Measurements from ENCODE around the gene CLN6.

Gene CLN6

DNA sequence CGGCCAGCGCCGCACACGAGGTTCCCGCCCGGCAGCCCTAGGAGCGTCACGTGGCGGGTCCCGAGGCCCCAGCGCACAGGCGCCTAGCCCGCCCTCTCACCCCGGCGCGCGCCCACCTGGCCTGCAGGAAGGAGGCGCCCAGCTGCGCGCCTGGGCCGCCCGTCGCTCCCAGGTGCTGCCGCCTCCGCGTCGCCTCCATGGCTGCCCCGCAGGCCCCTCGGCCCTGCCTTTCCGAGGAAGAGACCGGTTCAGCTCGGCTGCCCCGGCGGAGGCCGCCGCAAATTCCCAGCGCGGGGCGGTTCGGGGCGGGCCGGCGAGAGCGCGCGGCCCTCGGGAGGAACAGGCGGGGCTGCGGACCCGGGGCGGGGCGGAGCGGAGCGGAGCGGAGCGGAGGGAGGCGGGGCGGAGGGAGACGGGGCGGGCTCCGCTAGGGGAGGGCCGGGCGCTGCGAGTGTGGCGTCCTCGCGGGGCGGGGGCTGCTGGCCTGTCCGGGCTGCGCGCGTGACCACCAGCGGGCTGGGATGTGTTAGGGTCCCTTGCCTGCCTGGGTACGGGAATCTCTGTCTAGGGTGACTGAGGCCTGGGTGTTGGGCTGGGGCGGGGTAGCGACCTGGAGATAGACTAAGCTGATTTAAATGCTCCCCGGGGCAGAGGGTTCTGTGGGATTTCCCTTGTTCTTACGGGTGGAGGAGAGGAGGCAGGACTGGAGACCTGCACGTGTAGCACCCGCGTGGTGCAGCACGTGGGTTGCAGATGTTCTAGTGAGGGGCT lies at the start of gene CLN6:
CLN6 (minus strand) TSS at position 343 of the 771 bp plus-strand sequence; CDS start at position 199, 144 bp downstream.
- FAIRE-seq: no peak

DNA sequence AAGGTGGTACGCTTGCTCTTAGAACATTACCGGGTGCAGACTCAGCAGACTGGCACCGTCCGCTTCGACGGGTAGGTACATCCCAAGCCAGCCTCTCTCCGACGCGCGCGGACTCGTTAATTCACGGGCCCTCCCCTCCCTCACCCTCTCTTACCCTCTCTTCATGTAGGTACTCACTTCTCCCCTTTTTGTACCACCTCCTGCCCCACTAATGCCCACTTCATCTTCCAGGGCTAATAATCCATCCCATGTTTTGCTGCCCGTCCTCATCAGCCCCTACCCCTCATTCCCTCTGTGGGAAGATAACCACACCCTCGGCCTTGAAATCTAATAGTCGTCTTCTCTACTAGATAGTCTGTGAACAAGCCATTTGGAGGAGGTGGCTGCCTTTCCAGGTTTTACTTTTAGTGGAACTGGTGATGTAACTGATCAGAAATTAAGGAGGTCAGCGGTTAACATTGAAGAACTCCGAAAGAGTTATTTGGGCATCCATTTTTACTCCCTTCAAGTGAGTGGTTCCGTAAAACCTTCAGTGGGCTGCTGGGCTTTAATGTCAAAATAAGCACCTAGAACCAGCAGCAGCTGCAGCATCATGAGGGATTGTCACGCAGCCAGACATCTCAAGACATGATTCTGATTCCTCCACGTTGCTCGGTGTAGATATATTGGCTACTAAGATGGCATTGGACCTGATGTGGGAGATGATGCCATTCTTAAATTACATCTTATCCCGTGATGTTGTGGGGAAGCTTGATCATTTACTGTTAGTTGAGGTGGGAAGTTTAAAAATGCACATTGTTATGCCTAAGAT lies 49.3 kb upstream of the CLN6 start:
- no peak for FAIRE-seq

DNA sequence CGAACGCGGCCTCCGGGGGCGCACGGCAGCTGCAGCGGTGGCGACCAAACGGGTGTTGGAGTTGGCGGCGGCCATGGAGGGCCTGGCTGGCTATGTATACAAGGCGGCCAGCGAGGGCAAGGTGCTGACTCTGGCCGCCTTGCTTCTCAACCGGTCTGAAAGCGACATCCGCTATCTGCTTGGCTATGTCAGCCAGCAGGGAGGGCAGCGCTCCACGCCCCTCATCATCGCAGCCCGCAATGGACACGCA lies 48.7 kb upstream of the CLN6 start:
- no peak for FAIRE-seq

DNA sequence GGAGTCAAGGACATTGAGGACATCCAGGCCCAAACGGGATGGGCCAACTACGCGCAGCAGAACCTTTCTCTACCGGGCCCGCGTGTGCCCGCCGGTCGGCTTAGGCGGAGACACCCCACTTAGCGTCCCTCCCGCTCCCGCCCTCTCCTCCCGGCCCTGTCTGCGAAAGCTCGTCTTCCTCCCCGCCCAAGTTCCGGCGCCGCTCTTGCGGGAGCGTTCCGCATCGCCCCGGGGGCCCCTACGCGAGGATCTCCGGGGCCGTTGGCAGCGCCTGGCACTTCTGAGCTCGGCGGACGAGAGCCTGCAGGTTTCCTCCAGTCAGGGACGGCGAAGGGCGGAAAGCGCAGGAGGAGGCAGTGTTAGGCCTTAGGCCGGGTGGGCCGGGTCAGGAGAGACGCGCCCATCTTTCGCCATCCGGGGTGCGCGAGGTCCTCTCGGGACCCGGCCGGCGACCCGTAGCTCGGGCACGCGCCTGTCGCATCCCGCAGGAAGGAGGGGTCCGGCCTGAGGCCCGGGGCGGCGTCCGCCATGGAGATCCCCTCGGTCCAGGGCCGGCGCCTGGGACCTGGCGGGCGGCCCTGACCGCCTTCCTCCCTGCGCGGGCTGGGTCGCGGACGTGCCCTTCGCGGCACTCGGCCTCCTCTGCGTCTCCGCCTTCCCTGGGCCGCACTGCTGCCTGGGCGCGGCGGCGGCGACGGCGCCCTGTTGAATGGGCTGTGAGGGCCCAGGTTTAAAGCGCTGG lies 48.2 kb upstream of the CLN6 start, which contains the start of gene FEM1B:
FEM1B (plus strand) TSS at position 143 of the 742 bp plus-strand sequence. CDS start 673 bp downstream, outside the sequence.
- no peak for FAIRE-seq

DNA sequence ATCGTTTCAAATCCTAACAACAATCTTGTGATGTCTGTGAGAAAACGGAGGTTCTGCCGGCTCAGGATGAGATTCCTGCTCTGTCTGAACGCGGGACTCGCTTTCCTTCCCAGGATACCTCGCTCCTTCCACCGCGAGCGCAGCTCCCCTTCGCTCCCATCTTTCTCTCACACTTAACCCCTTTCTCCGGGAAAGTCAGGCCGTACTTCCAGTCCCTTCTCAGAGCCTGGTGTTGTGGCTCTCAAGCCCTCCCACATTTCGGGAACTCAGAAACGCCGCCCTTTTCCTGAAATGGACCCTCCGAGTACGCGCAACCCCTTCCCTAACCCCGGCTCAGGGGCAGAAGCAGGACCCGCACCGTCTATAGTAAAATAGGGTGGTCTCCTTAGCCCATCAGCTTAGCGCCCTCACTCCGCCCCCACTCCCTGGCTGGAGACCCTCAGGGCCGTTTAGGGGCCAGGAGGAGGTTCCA lies 47.6 kb upstream of the CLN6 start:
- FAIRE-seq: no peak

DNA sequence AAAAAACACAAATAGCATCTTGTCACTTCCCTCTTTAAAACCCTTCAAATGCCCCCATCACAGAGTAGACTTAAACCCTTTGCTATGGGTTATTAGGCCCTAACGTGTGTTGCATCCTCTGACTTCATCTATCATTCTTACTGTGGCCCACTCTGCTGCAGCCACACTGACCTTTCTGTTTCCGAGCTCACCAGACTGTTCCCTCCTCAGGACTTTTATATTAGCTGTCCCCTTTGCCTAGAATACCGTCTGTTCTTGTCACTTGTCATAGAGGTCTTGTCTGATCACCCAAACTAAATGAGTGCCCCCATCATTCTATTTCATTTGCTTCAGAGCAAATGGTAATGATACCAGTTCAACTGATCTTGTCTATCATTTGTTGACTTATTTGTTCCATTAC lies 47.1 kb upstream of the CLN6 start:
- no peak for FAIRE-seq

DNA sequence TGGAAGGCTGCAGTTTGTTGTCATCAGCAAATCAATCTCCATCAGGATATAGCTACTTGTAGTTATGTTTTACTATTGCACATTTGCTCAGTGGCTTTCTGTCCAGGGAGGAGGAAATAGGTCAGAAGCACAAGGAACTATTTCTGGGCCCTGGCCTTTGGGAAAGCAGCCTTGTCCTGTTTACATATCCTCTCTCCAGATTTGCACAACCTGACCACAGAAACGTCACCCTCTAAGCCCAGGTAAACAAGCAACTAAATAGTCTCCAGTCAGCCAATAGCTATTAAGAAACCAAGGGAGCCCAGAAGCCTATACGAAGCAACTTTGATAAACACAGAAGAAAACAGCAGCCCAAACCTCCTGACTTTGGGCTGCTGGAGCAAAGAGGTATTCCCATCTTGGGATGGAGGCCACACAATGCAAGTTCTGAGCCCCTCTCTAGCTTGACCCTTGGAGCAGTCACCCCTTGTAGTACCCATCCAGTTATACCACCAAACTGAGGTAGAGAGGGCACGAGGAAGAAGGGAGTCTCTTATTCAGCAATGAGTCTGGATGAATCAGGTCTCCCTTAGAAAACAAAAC lies 45.7 kb upstream of the CLN6 start:
- FAIRE-seq: no peak

DNA sequence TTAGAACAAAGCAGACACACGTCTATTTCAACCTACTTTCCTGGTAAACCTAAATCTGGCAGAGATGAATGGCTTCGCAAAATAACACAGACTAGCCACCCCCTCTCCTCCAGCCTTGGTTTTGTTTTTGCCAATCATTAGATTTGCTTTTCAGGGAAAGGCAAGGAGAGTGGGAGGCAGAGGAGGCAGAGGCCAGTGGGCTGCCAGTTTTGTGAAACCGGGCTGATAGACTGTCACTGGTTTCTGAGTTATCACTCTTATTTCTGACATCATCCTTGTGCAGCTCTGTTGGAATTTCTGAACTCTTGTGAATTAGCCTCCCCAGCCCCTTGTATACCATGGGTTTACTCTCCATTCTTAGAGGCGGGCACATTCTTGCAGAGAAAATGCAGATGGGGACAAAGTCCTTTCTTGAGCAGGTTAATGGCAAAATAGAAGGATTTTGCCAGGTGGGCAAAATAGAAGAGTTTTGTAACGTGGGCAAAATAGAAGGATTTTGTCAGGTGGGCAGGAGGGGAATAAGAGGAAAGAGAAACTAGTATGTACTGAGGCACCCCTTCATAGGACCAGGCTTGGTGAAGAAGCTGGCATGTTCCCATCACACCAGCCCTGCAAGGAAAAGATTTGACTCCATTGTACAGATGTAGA lies 44.8 kb upstream of the CLN6 start:
- no peak for FAIRE-seq

DNA sequence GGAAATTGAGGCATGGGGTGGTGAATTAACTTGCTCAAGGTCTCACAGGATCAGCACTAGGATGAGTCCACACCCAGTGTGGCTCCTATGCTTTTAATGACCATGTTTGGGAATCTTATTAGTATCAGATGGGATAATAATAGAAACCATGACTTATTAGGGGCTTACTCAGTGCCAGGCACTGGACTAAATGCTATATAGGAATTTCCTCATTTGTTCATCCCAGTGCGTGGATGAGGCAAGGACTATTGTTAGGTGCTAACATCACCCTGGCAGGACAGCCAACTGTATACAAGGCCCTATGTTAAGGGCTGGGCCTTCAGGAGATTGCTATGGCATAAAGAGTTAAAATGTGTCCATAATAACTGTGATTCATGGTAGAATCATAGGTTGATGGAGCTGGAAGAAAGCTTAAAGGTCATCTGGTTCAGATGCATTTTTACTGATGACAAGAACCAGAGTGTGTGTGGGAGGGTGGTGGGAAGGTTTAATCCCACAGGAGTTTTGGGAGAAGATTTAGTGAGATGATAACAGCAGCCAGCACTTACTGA lies 43.3 kb upstream of the CLN6 start:
- no peak for FAIRE-seq

DNA sequence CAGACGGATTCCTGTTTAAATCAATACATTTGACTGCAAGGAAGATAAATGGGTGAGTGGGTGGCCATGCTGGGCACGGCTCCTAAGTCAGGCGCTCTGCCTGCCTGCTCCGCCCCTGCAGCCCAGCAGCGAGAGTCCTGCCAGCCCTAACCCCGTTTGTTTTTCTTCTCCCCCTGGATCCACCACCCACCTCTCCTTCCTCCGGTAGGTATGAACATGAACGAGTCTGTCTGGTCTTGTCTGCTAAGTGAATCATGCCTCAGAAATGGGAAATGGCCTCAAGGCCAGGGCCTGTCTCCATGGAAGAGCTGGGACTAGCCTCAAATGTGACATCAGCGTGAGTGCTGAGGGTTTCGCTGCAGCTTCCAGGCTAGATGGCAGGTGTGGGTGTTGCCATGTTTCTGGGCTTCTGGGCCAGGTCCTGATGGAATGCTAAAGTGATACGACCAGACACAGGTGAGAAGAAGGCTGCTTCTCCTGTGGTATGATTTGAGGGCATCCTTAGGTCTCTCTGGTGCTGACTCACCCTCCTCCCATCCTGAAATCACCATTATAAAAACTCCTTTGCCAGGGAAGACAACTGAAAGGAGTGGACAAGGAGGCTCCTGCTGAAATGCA lies 42.4 kb upstream of the CLN6 start:
- FAIRE-seq: no peak

DNA sequence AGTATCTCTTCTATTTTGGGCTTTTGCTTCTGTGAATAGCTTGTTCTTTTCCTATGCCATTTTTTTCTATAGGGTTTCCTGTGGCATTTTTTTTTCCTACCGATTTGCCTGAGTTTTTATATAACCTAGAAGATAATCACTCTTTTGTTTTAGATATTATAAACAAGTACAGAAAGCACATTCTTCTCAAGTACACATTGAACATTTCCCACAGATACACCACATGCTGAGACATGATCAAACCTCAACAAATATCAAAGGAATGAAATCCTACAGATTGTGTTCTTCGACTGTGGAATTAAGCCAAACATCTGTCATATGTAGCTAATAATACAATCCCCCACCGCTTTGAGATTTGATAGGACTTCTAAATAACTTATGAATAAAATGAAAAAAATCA lies 38.9 kb upstream of the CLN6 start:
- no peak for FAIRE-seq

DNA sequence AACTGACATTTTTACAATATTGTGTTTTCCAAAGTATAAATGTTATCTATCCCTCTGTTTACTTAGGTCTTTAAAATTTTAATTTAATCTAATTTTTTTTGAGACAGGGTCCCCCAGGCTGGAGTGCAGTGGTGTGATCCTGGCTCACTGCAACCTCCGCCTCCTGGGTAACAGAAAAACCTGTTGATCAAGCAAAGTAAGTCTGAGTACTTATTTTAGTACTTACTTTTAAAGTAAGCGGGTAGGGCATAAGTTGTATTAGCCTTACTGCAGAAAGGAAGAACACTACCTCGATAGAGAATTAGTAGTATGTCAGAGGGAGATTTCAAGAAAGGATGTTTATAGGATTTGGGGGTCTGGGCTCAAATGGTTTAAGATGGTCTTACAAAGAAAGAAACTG lies 36.1 kb upstream of the CLN6 start:
- no peak for FAIRE-seq

DNA sequence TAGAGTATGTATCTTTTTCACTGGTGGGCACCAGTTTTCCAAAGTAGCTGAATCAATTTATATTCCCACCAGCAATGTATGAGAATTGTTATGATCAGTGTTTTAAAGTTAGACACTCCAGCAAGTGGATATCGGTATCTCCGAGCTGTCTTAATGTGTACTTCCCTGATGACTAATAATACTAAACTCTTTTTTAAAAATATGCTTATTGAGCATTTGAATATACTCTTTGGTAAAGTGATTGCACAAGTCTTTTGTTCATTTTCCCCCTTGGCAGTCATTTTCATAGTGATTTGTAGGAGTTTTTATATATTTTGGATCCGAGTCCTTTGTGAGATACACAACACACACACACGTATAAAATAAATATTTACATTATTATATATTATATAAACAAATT lies 35.6 kb upstream of the CLN6 start:
- FAIRE-seq: peak; percentile 74

DNA sequence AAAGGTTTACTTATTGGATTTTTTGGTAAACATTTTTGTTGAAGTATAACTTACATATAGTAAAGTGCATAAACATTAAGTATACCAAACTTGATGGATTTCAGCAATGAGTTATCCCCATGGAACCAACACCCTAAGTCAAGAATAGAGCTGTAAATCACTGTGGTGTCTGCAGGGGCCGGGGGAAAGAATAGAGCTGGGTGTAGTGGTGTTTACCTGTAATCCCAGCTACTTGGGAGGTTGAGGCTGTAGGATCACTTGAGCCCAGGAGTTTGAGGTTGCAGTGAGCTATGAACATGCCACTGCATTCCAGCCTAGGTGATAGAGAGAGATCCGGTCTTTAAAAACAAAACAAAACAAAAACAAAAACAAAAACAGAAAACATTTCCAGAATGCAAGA lies 34.8 kb upstream of the CLN6 start:
- FAIRE-seq: no peak

DNA sequence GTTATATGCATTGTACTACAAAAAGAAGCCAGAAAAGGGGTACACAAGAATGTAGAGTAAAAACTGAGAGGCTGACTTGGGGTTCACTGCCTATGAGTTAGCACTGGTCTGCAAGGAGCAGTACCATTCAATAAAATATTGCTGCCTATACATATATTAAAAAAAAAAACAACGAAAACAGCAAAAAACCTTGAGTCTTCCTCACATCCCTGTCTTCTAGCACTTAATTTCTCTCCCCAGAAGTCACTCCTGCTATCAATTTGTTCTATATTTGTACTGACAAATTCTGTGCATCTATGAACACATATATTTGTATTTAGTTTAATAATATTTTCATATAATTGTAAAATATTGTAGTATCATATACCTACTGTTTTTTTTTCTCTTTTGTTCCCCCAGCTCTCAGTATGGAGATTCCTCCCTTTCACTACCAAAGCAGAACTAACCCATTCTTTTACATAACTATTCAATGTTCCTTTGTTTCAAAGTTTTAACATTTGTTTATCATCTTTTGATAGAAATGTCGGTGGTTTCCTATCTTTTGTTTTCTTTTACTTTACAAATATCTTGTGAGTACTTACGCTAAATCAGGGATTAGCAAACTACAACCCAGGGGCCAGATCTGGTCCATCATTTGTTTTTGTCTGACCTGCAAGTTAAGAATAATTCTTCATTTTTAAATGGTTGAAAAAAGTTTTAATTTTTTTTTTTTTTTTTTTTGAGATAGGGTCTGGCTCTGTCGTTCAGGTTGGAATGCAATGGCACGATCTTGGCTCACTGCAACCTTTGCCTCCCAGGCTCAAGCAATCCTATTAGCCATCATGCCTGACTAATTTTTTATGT lies 33.2 kb upstream of the CLN6 start:
- no peak for FAIRE-seq

DNA sequence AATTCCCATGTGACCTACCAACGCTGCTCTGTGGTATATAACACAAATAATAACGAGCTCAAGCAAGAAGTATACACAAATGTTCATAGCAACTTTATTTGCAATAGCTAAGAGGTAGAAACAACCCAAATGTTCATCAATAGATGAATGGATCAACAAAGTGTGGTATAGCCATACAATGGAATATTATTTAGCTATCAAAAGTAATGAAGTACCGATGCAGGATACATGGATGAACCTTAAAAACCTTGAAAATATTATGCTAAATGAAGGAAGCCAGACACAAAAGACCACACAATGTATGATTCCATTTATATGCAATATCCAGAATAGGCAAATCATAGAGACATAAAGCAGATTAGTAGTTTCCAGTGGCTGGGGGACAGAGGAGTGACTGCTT lies 32.5 kb upstream of the CLN6 start:
- FAIRE-seq: no peak

DNA sequence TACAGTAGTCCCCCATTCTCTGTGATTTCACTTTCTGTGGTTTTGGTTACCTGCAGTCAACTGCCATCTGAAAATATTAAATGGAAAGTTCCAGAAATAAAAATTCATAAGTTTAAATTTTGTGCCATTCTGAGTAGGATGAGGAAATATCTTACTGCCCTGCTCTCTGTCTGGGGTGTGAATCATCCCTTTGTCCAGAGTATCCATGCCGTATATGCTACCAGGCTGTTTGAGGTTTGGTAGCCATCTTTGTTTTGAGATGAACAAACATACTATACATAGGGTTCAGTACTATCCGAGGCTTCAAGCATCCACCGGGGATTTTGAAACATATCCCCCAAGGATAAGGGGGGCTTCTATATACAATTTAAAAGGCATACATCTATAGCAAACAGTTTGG lies 31.7 kb upstream of the CLN6 start:
- no peak for FAIRE-seq

DNA sequence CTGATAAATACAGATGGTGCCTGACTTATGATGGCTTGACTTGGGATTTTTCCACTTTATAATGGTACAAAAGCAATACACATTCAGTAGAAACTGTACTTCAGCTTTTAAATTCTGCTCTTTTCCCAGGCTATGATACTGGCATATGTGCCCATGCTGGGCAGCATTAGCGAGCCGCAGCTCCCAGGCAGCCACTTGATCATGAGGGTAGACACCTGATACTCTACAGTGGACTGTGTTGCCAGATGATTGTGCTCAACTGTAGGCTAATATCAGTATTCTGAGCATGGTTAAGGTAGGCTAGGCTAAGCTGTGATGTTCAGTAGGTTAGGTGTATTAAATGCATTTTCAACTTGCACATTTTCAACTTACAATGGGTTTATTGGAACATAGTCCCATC lies 30.4 kb upstream of the CLN6 start:
- no peak for FAIRE-seq

DNA sequence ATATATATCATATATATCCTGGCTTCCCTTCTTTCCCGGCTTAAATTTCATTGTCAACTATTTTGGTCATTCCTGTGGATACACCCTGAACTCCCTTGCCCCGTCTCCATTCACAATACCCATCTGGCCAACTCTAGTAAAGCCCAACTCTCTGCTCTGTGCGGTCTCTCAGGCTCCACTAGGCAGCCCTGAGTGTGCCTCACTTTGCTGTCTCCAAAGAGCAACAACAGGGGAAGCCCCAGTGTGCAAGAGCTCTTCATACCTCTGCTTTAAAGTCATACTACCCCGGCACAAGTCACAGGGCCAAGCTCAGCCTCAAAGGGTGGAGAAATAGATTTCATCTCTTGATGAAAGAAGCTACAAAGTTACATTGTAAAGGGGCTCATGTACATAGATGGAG lies 29.2 kb upstream of the CLN6 start:
- FAIRE-seq: no peak

DNA sequence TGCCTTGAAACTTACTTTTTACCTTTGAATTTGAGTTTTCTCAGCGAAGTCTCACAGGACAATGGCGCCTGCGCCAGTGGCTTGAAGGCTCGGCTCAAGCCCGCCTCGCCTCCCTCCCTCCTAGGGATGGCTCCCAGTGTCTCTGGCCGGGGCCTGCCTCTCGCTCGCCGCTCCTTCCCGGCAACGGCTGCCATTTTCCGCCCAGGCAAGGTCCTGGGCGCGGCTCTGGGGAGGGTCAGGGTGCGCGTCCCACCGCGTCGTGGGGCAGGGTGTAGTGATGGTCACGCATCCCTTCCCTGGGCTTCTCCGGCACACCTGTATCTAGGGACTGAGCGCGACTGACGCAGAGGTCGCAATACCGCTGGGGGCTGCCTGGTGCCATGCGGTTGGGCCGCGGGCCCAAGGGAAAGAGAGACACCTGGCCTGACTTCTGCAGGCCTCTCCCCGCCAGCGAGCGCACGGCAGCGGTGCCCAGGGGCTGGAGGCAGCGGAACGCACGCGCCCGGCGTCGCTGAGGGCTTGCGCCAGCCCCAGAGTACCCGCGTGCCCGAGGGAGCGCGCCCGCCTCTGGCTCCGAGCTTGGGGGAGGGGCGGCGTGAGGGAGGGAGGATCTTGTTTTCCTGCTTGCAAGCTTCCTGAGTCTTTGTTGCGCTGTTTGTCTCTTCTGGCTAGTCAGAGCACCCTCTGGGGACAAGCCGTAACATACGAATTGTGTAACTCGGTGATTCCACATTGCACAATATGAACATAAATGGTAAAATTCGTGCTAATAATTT lies 27.3 kb upstream of the CLN6 start:
- no peak for FAIRE-seq

All from G401.6 (cell line).